NCI-H748 treated with DMSO at 0.1 percent for 48 hours (cell line): Measurements from ENCODE around the gene APMAP.
"Not testable (repeated sequence)": the region's sequence is repeated elsewhere in the genome, so short reads cannot be mapped to it uniquely, and the experiment has no call there.

Source experiments
- DNase-seq: peaks from one replicate; lab custom pipeline; 2025; lab: John Stamatoyannopoulos, UW

The APMAP gene

GRCh38 chr20:24933266-24933908, 59.2 kb downstream of the APMAP start:
- no peak for DNase-seq

- DNase-seq: not testable (repeated sequence)
Measured at GRCh38 chr20:24931893-24932292, 60.7 kb downstream of the APMAP start.

GRCh38 chr20:24930724-24931688, 61.5 kb downstream of the APMAP start:
- not testable (repeated sequence) for DNase-seq

GRCh38 chr20:24929867-24930723, 62.5 kb downstream of the APMAP start:
- peak; percentile 94 for DNase-seq

- DNase-seq: not testable (repeated sequence)
Measured at GRCh38 chr20:24929259-24929658, 63.3 kb downstream of the APMAP start.

- DNase-seq: not testable (repeated sequence)
Measured at GRCh38 chr20:24920706-24921105, 71.8 kb downstream of the APMAP start.

GRCh38 chr20:24919665-24920064, 72.9 kb downstream of the APMAP start:
- not testable (repeated sequence) for DNase-seq

GRCh38 chr20:24918579-24919566, 73.7 kb downstream of the APMAP start:
- no peak for DNase-seq

GRCh38 chr20:24917797-24918578, 74.6 kb downstream of the APMAP start:
- peak; percentile 53 for DNase-seq

- no peak for DNase-seq
Measured at GRCh38 chr20:24917056-24917455, 75.5 kb downstream of the APMAP start.

- DNase-seq: no peak
Measured at GRCh38 chr20:24916412-24916811, 76.1 kb downstream of the APMAP start.

- no peak for DNase-seq
Measured at GRCh38 chr20:24915892-24916291, 76.7 kb downstream of the APMAP start.

GRCh38 chr20:24915440-24915839, 77.1 kb downstream of the APMAP start:
- DNase-seq: no peak

GRCh38 chr20:24914388-24915241, 77.9 kb downstream of the APMAP start:
- DNase-seq: no peak

GRCh38 chr20:24913076-24913628, 79.4 kb downstream of the APMAP start:
- no peak for DNase-seq
